K562 (cell line): ENCODE data around the gene TOMM5.

Experiments used
- CXXC5 ChIP-seq: fragments of 250-450 bp; sonication (Bioruptor Pico); IDR thresholded peaks from 2 replicates; pipeline ENCODE4 v1.8.0; 2022; ENCODE audit warnings: inconsistent platforms, mild to moderate bottlenecking, moderate library complexity
- HMG20A ChIP-seq: fragments of 450-650 bp; formaldehyde crosslinking; conservative IDR thresholded peaks from 2 replicates; pipeline ENCODE4 v1.4.0; 2020; ENCODE audit warnings: mild to moderate bottlenecking, mixed read lengths
- HMGXB4 ChIP-seq: sonication (generic); formaldehyde crosslinking; IDR thresholded peaks from 2 replicates; pipeline ENCODE4 v1.8.1; 2023; ENCODE audit warnings: mild to moderate bottlenecking, missing genetic modification reagents
- MYNN ChIP-seq, 2 experiments: sonication (generic); formaldehyde crosslinking in 1 of 2; IDR thresholded peaks; 2 replicates each; pipeline versions ENCODE4 v1.5.0 to v1.6.1; 2016 to 2020; ENCODE audit warnings: antibody characterized with exemption in 1 of 2, missing genetic modification reagents in 1 of 2
- POLR2A ChIP-seq: fragments of 450-650 bp; conservative IDR thresholded peaks from 2 replicates; pipeline ENCODE4 v1.6.1; 2016
- PTBP1 ChIP-seq: fragments of 200-400 bp; formaldehyde crosslinking; IDR thresholded peaks from 2 replicates; pipeline ENCODE4 v1.6.1; 2017; ENCODE audit warnings: low read depth, low read length
- SMC3 ChIP-seq: conservative IDR thresholded peaks from 2 replicates; pipeline ENCODE4 v1.6.1; 2011; ENCODE audit warnings: low read depth, low read length, improper control_type of control experiment; ENCODE audit not compliant: insufficient read depth
- ZBTB33 ChIP-seq: sonication (generic); formaldehyde crosslinking; IDR thresholded peaks from 2 replicates; pipeline ENCODE4 v1.8.1; 2023; ENCODE audit warnings: mild to moderate bottlenecking, missing genetic modification reagents
- TF ChIP-seq, protein P1 (sequence below), 3 experiments: IDR thresholded peaks in 2 of 3; conservative IDR thresholded peaks in 1 of 3; 2 replicates each; pipeline ENCODE4 v1.5.1; 2011 to 2012; ENCODE audit warnings: low read length in 3 of 3, mild to moderate bottlenecking in 3 of 3, control low read depth in 2 of 3, improper control_type of control experiment in 1 of 3, inconsistent platforms in 1 of 3, low read depth in 1 of 3, mixed read lengths in 1 of 3, moderate library complexity in 1 of 3; ENCODE audit not compliant: insufficient read depth in 2 of 3

- TF ChIP-seq ZBTB33 (CRISPR knock-in tag) (no peak), PTBP1 (no peak), POLR2A (no peak), HMG20A (no peak), MYNN (IDR thresholded peaks at IDR 0.05) (no peak), MYNN (CRISPR knock-in tag; IDR thresholded peaks at IDR 0.05) (no peak), CXXC5 (CRISPR knock-in tag) (no peak), SMC3 (no peak), HMGXB4 (CRISPR knock-in tag) (no peak)
- TF ChIP-seq, protein P1, sequence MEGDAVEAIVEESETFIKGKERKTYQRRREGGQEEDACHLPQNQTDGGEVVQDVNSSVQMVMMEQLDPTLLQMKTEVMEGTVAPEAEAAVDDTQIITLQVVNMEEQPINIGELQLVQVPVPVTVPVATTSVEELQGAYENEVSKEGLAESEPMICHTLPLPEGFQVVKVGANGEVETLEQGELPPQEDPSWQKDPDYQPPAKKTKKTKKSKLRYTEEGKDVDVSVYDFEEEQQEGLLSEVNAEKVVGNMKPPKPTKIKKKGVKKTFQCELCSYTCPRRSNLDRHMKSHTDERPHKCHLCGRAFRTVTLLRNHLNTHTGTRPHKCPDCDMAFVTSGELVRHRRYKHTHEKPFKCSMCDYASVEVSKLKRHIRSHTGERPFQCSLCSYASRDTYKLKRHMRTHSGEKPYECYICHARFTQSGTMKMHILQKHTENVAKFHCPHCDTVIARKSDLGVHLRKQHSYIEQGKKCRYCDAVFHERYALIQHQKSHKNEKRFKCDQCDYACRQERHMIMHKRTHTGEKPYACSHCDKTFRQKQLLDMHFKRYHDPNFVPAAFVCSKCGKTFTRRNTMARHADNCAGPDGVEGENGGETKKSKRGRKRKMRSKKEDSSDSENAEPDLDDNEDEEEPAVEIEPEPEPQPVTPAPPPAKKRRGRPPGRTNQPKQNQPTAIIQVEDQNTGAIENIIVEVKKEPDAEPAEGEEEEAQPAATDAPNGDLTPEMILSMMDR (IDR thresholded peaks at IDR 0.05 in 2 of 3, conservative IDR thresholded peaks at IDR 0.05 in 1 of 3; ENCODE audit: insufficient read depth in 2 of 3, low read depth in 1 of 3, low read length in 3 of 3): no peak
Observed at GRCh38 chr9:37639841-37640240, 47.4 kb upstream of the TOMM5 start.
